ENCODE results near the gene CALM1.

The CALM1 gene

GRCh38 chr14:90400904-90401561, 4.2 kb downstream of the CALM1 start:
- Histone ChIP-seq H3K4me3 (ENCODE audit: low read length) (no peak overlapping the region), H3K9ac (ENCODE audit: low read length) (no peak overlapping the region), H3K36me3 (ENCODE audit: control insufficient read depth, insufficient read depth, low read length, severe bottlenecking) (peaks cover 59% of the 10 kb centered on the region), H3K4me1 (ENCODE audit: control insufficient read depth, insufficient read depth, low read length) (peaks cover 20% of the 10 kb centered on the region), H3K27me3 (replicated peaks; ENCODE audit: control insufficient read depth, insufficient read depth, low read length) (no peaks in the 10 kb centered on the region), H3K9me3 (ENCODE audit: control insufficient read depth, low read length) (no peaks in the 10 kb centered on the region)
- DNase-seq (ENCODE audit: low read depth), result no peak

GRCh38 chr14:90402016-90402415, 5.2 kb downstream of the CALM1 start:
- Histone ChIP-seq H3K9me3 (ENCODE audit: control insufficient read depth, low read length) (no peaks in the 10 kb centered on the region), H3K36me3 (ENCODE audit: control insufficient read depth, insufficient read depth, low read length, severe bottlenecking) (peaks cover 64% of the 10 kb centered on the region)
- DNase-seq (ENCODE audit: low read depth), result no peak

GRCh38 chr14:90403065-90403464, 6.2 kb downstream of the CALM1 start:
- peaks cover 20% of the 10 kb centered on the region for H3K4me1 ChIP-seq (ENCODE audit: control insufficient read depth, insufficient read depth, low read length)
- no peak overlapping the region for H3K4me3 ChIP-seq (ENCODE audit: low read length)
- H3K9me3 ChIP-seq (ENCODE audit: control insufficient read depth, low read length), result no peaks in the 10 kb centered on the region
- peaks cover 68% of the 10 kb centered on the region for H3K36me3 ChIP-seq (ENCODE audit: control insufficient read depth, insufficient read depth, low read length, severe bottlenecking)
- no peaks in the 10 kb centered on the region for H3K27me3 ChIP-seq (replicated peaks; ENCODE audit: control insufficient read depth, insufficient read depth, low read length)
- no peak overlapping the region for H3K9ac ChIP-seq (ENCODE audit: low read length)
- no peak for DNase-seq (ENCODE audit: low read depth)

More at GRCh38 chr14:90402016-90402415, 5.2 kb downstream of the CALM1 start:
- Histone ChIP-seq H3K27me3 (replicated peaks; ENCODE audit: control insufficient read depth, insufficient read depth, low read length) (no peaks in the 10 kb centered on the region), H3K4me3 (ENCODE audit: low read length) (no peak overlapping the region), H3K4me1 (ENCODE audit: control insufficient read depth, insufficient read depth, low read length) (peaks cover 20% of the 10 kb centered on the region), H3K9ac (ENCODE audit: low read length) (no peak overlapping the region)

GRCh38 chr14:90405101-90405500, 8.3 kb downstream of the CALM1 start:
- Histone ChIP-seq H3K4me3 (ENCODE audit: low read length) (no peak overlapping the region), H3K4me1 (ENCODE audit: control insufficient read depth, insufficient read depth, low read length) (peaks cover 13% of the 10 kb centered on the region), H3K9me3 (ENCODE audit: control insufficient read depth, low read length) (no peaks in the 10 kb centered on the region), H3K9ac (ENCODE audit: low read length) (no peak overlapping the region), H3K36me3 (ENCODE audit: control insufficient read depth, insufficient read depth, low read length, severe bottlenecking) (peaks cover 67% of the 10 kb centered on the region), H3K27me3 (replicated peaks; ENCODE audit: control insufficient read depth, insufficient read depth, low read length) (no peaks in the 10 kb centered on the region)
- DNase-seq (ENCODE audit: low read depth), result no peak

GRCh38 chr14:90405755-90406154, 8.9 kb downstream of the CALM1 start:
- Histone ChIP-seq H3K4me1 (ENCODE audit: control insufficient read depth, insufficient read depth, low read length) (peaks cover 9% of the 10 kb centered on the region), H3K36me3 (ENCODE audit: control insufficient read depth, insufficient read depth, low read length, severe bottlenecking) (peaks cover 62% of the 10 kb centered on the region), H3K27me3 (replicated peaks; ENCODE audit: control insufficient read depth, insufficient read depth, low read length) (no peaks in the 10 kb centered on the region), H3K9ac (ENCODE audit: low read length) (no peak overlapping the region), H3K4me3 (ENCODE audit: low read length) (no peak overlapping the region), H3K9me3 (ENCODE audit: control insufficient read depth, low read length) (no peaks in the 10 kb centered on the region)
- no peak for DNase-seq (ENCODE audit: low read depth)

- peaks cover 55% of the 10 kb centered on the region for H3K36me3 ChIP-seq (ENCODE audit: control insufficient read depth, insufficient read depth, low read length, severe bottlenecking)
- DNase-seq (ENCODE audit: low read depth), result no peak
- no peaks in the 10 kb centered on the region for H3K27me3 ChIP-seq (replicated peaks; ENCODE audit: control insufficient read depth, insufficient read depth, low read length)
Observed at GRCh38 chr14:90406384-90406798, 9.6 kb downstream of the CALM1 start.

GRCh38 chr14:90407230-90407629, 10.4 kb downstream of the CALM1 start:
- H3K27me3 ChIP-seq (replicated peaks; ENCODE audit: control insufficient read depth, insufficient read depth, low read length), result no peaks in the 10 kb centered on the region
- no peak overlapping the region for H3K4me3 ChIP-seq (ENCODE audit: low read length)
- H3K9ac ChIP-seq (ENCODE audit: low read length), result no peak overlapping the region
- peaks cover 9% of the 10 kb centered on the region for H3K4me1 ChIP-seq (ENCODE audit: control insufficient read depth, insufficient read depth, low read length)
- no peaks in the 10 kb centered on the region for H3K9me3 ChIP-seq (ENCODE audit: control insufficient read depth, low read length)
- DNase-seq (ENCODE audit: low read depth), result no peak
- peaks cover 47% of the 10 kb centered on the region for H3K36me3 ChIP-seq (ENCODE audit: control insufficient read depth, insufficient read depth, low read length, severe bottlenecking)

More at GRCh38 chr14:90406384-90406798, 9.6 kb downstream of the CALM1 start:
- Histone ChIP-seq H3K4me1 (ENCODE audit: control insufficient read depth, insufficient read depth, low read length) (peaks cover 9% of the 10 kb centered on the region), H3K9ac (ENCODE audit: low read length) (no peak overlapping the region), H3K9me3 (ENCODE audit: control insufficient read depth, low read length) (no peaks in the 10 kb centered on the region), H3K4me3 (ENCODE audit: low read length) (no peak overlapping the region)

GRCh38 chr14:90408713-90409112, 11.9 kb downstream of the CALM1 start:
- Histone ChIP-seq H3K36me3 (ENCODE audit: control insufficient read depth, insufficient read depth, low read length, severe bottlenecking) (peaks cover 32% of the 10 kb centered on the region), H3K4me1 (ENCODE audit: control insufficient read depth, insufficient read depth, low read length) (peaks cover 9% of the 10 kb centered on the region), H3K27me3 (replicated peaks; ENCODE audit: control insufficient read depth, insufficient read depth, low read length) (no peaks in the 10 kb centered on the region), H3K4me3 (ENCODE audit: low read length) (no peak overlapping the region), H3K9me3 (ENCODE audit: control insufficient read depth, low read length) (no peaks in the 10 kb centered on the region), H3K9ac (ENCODE audit: low read length) (no peak overlapping the region)
- no peak for DNase-seq (ENCODE audit: low read depth)

GRCh38 chr14:90409209-90409730, 12.4 kb downstream of the CALM1 start:
- Histone ChIP-seq H3K9ac (ENCODE audit: low read length) (peak overlapping the region; percentile 34), H3K4me3 (ENCODE audit: low read length) (no peak overlapping the region), H3K4me1 (ENCODE audit: control insufficient read depth, insufficient read depth, low read length) (peaks cover 9% of the 10 kb centered on the region), H3K27me3 (replicated peaks; ENCODE audit: control insufficient read depth, insufficient read depth, low read length) (no peaks in the 10 kb centered on the region), H3K36me3 (ENCODE audit: control insufficient read depth, insufficient read depth, low read length, severe bottlenecking) (peaks cover 26% of the 10 kb centered on the region), H3K9me3 (ENCODE audit: control insufficient read depth, low read length) (no peaks in the 10 kb centered on the region)
- DNase-seq (ENCODE audit: low read depth), result peak; percentile 81

GRCh38 chr14:90412058-90412457, 15.2 kb downstream of the CALM1 start:
- Histone ChIP-seq H3K4me3 (ENCODE audit: low read length) (no peak overlapping the region), H3K9me3 (ENCODE audit: control insufficient read depth, low read length) (no peaks in the 10 kb centered on the region), H3K9ac (ENCODE audit: low read length) (no peak overlapping the region), H3K36me3 (ENCODE audit: control insufficient read depth, insufficient read depth, low read length, severe bottlenecking) (peaks cover 4% of the 10 kb centered on the region), H3K4me1 (ENCODE audit: control insufficient read depth, insufficient read depth, low read length) (peaks cover 9% of the 10 kb centered on the region), H3K27me3 (replicated peaks; ENCODE audit: control insufficient read depth, insufficient read depth, low read length) (no peaks in the 10 kb centered on the region)
- DNase-seq (ENCODE audit: low read depth), result peak; percentile 24

- DNase-seq (ENCODE audit: low read depth), result no peak
- Histone ChIP-seq H3K9me3 (ENCODE audit: control insufficient read depth, low read length) (no peaks in the 10 kb centered on the region), H3K9ac (ENCODE audit: low read length) (no peak overlapping the region), H3K27me3 (replicated peaks; ENCODE audit: control insufficient read depth, insufficient read depth, low read length) (no peaks in the 10 kb centered on the region), H3K4me3 (ENCODE audit: low read length) (no peak overlapping the region), H3K4me1 (ENCODE audit: control insufficient read depth, insufficient read depth, low read length) (no peaks in the 10 kb centered on the region), H3K36me3 (ENCODE audit: control insufficient read depth, insufficient read depth, low read length, severe bottlenecking) (no peaks in the 10 kb centered on the region)
Observed at GRCh38 chr14:90416720-90417119, 19.9 kb downstream of the CALM1 start.

- H3K4me3 ChIP-seq (ENCODE audit: low read length), result no peak overlapping the region
- no peaks in the 10 kb centered on the region for H3K36me3 ChIP-seq (ENCODE audit: control insufficient read depth, insufficient read depth, low read length, severe bottlenecking)
- no peaks in the 10 kb centered on the region for H3K9me3 ChIP-seq (ENCODE audit: control insufficient read depth, low read length)
- no peak for DNase-seq (ENCODE audit: low read depth)
- H3K4me1 ChIP-seq (ENCODE audit: control insufficient read depth, insufficient read depth, low read length), result no peaks in the 10 kb centered on the region
- H3K27me3 ChIP-seq (replicated peaks; ENCODE audit: control insufficient read depth, insufficient read depth, low read length), result no peaks in the 10 kb centered on the region
- H3K9ac ChIP-seq (ENCODE audit: low read length), result no peak overlapping the region
Observed at GRCh38 chr14:90418053-90418452, 21.2 kb downstream of the CALM1 start.

All from adipocyte (in vitro differentiated cells).